Stimulated activated CD4-positive, alpha-beta T cell treated with anti-CD3 and anti-CD28 coated beads, TNF-alpha, amount 100 ng/mL, for 24 hours (primary cell): ENCODE results near the gene BEX3.
"Not testable (repeated sequence)": the region's sequence is repeated elsewhere in the genome, so short reads cannot be mapped to it uniquely, and the experiment has no call there.

ENCODE experiments used
- DNase-seq, 3 experiments: peaks; one replicate each; pipeline ENCODE4 v3.0.0-alpha.2; 2020; ENCODE audit warnings: low read depth in 3 of 3

BEX3 gene

GRCh38 chrX:103382877-103383276, 6.5 kb downstream of the BEX3 start:
- no peak for DNase-seq

GRCh38 chrX:103384672-103385071, 8.3 kb downstream of the BEX3 start:
- no peak for DNase-seq

- not testable (repeated sequence) for DNase-seq
Observed at GRCh38 chrX:103385283-103385830, 9.0 kb downstream of the BEX3 start.

GRCh38 chrX:103386332-103386731, 10.0 kb downstream of the BEX3 start:
- no peak for DNase-seq

- no peak for DNase-seq
Observed at GRCh38 chrX:103393487-103393886, 17.1 kb downstream of the BEX3 start.

- DNase-seq: no peak
Observed at GRCh38 chrX:103396186-103396585, 19.8 kb downstream of the BEX3 start.

GRCh38 chrX:103396660-103397059, 20.3 kb downstream of the BEX3 start:
- no peak for DNase-seq

- no peak for DNase-seq
Observed at GRCh38 chrX:103397707-103398106, 21.4 kb downstream of the BEX3 start.

GRCh38 chrX:103398421-103398864, 22.1 kb downstream of the BEX3 start:
- no peak for DNase-seq

GRCh38 chrX:103399744-103400143, 23.4 kb downstream of the BEX3 start:
- no peak for DNase-seq

GRCh38 chrX:103400931-103401330, 24.6 kb downstream of the BEX3 start:
- DNase-seq: no peak

GRCh38 chrX:103404231-103405008, 28.1 kb downstream of the BEX3 start:
- peak in 2 of 3 experiments; percentile 22 to 46 for DNase-seq

- no peak for DNase-seq
Observed at GRCh38 chrX:103405009-103405333, 28.6 kb downstream of the BEX3 start.

- DNase-seq: no peak
Observed at GRCh38 chrX:103406256-103406655, 29.9 kb downstream of the BEX3 start.

GRCh38 chrX:103407776-103408175, 31.4 kb downstream of the BEX3 start:
- no peak for DNase-seq

GRCh38 chrX:103411721-103412120, 35.4 kb downstream of the BEX3 start:
- not testable (repeated sequence) for DNase-seq

- no peak for DNase-seq
Observed at GRCh38 chrX:103413705-103414387, 37.5 kb downstream of the BEX3 start.

- no peak for DNase-seq
Observed at GRCh38 chrX:103414561-103414960, 38.2 kb downstream of the BEX3 start.

GRCh38 chrX:103415068-103415467, 38.7 kb downstream of the BEX3 start:
- DNase-seq: no peak

- no peak for DNase-seq
Observed at GRCh38 chrX:103415528-103415927, 39.2 kb downstream of the BEX3 start.

- no peak for DNase-seq
Observed at GRCh38 chrX:103417370-103417769, 41.0 kb downstream of the BEX3 start.

GRCh38 chrX:103417933-103418332, 41.6 kb downstream of the BEX3 start:
- DNase-seq: no peak

GRCh38 chrX:103418811-103419340, 42.5 kb downstream of the BEX3 start:
- DNase-seq: no peak
